T1000 (cell line): ENCODE data around the gene FH.

Source experiments
- DNase-seq: peaks from one replicate; lab custom pipeline; 2025; ENCODE audit warnings: mixed read lengths; lab: John Stamatoyannopoulos, UW

FH gene

DNA sequence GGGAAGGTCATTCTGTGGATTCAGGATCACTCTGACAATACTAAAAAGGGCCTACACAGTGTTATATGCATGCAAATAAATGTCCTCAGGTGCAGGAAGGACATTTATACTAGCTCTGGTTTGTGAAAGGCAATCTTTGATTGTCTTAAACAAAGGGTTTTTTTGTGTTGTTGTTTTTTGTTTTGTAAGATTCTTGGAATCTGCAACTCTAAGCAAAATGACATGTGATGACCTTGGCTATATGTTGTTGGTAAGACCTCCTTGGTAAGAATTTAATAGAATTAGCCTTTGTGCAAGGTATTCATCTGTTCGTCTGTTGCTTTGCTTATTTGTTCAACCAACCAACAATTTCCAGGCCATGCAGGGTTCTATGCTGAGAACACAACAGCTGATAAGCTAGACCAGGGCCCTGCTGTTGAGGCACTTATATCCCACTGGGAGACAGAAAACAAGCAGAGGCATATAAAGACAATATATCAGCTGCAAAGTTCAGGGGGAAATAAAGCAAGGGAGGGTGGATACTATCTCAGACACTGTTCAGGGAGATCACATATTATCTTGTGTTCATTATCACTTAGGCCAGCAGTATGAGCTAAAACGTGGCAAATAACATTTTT is 60.3 kb downstream of the FH start:
- DNase-seq: no peak

- no peak for DNase-seq
Measured at GRCh38 chr1:241457421-241457820, 62.1 kb downstream of the FH start.

GRCh38 chr1:241456743-241457142 is 62.8 kb downstream of the FH start:
- DNase-seq: no peak

DNA sequence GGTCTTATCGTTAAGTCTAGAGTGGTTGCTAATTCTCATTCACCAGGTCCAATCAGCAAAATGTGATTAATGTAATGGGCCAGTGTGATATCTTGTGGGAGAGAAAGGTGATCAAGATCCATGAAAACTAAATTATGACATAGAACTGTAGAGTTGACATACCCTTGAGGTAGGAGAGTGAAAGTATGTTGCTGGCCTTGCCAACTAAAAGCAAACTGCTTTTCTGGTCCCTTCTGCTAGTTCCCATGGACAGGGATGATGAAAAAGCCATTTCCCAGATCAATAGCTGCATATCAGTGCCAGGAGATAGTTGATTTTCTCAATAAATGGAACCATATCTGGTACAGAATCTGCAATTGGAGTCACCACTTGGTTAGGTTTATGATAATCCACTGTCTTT is 65.8 kb downstream of the FH start:
- DNase-seq: no peak

GRCh38 chr1:241451956-241452355 is 67.6 kb downstream of the FH start:
- DNase-seq: no peak
